OCI-LY3 (cell line): ENCODE measurements around the gene GPNMB.
"Not testable (repeated sequence)": the region's sequence is repeated elsewhere in the genome, so short reads cannot be mapped to it uniquely, and the experiment has no call there.

Experiments used
- EZH2phosphoT487 ChIP-seq: fragments of 200-600 bp; shearing (Covaris generic); IDR thresholded peaks from 2 replicates; pipeline ENCODE4 v1.6.1; 2018; ENCODE audit warnings: antibody characterized with exemption, mixed run types, low read depth
- TF ChIP-seq, protein P1 (sequence below): fragments of 200-600, 300-600 bp; sonication (generic); IDR thresholded peaks from 2 replicates; pipeline ENCODE4 v1.5.1; 2014; ENCODE audit warnings: antibody characterized with exemption, low read length, low read depth

DNA sequence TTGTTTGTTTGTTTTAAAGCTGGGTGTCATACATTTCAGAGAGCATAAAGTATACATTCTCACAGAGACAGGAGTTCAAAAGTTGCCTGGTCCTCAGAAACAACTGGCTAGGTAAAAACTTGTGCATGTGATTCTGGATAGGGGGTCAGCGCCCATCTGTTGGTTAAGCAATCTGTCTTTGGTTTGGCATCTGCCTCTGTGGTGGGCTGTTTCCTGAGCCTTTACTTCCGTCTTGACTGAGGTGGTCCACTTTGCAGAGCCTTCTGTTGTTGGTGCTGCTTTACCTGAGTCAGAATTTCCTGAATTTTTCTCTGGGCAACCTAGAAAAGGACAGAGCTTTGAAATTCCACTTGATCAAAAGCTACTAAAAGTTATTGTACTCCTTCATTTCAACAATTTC lies 65.6 kb downstream of the GPNMB start:
- TF ChIP-seq, protein P1, sequence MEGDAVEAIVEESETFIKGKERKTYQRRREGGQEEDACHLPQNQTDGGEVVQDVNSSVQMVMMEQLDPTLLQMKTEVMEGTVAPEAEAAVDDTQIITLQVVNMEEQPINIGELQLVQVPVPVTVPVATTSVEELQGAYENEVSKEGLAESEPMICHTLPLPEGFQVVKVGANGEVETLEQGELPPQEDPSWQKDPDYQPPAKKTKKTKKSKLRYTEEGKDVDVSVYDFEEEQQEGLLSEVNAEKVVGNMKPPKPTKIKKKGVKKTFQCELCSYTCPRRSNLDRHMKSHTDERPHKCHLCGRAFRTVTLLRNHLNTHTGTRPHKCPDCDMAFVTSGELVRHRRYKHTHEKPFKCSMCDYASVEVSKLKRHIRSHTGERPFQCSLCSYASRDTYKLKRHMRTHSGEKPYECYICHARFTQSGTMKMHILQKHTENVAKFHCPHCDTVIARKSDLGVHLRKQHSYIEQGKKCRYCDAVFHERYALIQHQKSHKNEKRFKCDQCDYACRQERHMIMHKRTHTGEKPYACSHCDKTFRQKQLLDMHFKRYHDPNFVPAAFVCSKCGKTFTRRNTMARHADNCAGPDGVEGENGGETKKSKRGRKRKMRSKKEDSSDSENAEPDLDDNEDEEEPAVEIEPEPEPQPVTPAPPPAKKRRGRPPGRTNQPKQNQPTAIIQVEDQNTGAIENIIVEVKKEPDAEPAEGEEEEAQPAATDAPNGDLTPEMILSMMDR: not testable (repeated sequence)
- not testable (repeated sequence) for TF ChIP-seq EZH2phosphoT487
